ENCODE data around the gene ZC3H7A. TPM values are rescaled to one million over a fixed set of nuclear protein-coding genes. Genes with fewer than 3 reads are reported as not detected.

ZC3H7A gene
- total and polyA plus RNA-seq, 7 donors = 19.9 to 62.5 (median 45.5) TPM

GRCh38 chr16:11762431-11762830 lies 34.6 kb downstream of the ZC3H7A start:
- intact Hi-C loops (cut with DNase I) = no loop called here
- H3K9me3 ChIP-seq = no peaks in the 10 kb centered on the region
- DNase-seq = no peak
- H3K27ac ChIP-seq = no peak overlapping the region
- TF ChIP-seq, protein P1, sequence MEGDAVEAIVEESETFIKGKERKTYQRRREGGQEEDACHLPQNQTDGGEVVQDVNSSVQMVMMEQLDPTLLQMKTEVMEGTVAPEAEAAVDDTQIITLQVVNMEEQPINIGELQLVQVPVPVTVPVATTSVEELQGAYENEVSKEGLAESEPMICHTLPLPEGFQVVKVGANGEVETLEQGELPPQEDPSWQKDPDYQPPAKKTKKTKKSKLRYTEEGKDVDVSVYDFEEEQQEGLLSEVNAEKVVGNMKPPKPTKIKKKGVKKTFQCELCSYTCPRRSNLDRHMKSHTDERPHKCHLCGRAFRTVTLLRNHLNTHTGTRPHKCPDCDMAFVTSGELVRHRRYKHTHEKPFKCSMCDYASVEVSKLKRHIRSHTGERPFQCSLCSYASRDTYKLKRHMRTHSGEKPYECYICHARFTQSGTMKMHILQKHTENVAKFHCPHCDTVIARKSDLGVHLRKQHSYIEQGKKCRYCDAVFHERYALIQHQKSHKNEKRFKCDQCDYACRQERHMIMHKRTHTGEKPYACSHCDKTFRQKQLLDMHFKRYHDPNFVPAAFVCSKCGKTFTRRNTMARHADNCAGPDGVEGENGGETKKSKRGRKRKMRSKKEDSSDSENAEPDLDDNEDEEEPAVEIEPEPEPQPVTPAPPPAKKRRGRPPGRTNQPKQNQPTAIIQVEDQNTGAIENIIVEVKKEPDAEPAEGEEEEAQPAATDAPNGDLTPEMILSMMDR (IDR thresholded peaks at IDR 0.05) = no peak
- TF ChIP-seq POLR2AphosphoS5 (IDR thresholded peaks at IDR 0.05) (no peak), POLR2A (IDR thresholded peaks at IDR 0.05) (no peak), EP300 (IDR thresholded peaks at IDR 0.05) (no peak)
- no peaks in the 10 kb centered on the region for H3K27me3 ChIP-seq
- H3K4me1 ChIP-seq = peaks cover 0 to 7% (median 5%) of the 10 kb centered on the region in 4 donors
- no peak overlapping the region for H3K4me3 ChIP-seq
- WGBS, 2 donors = 80 to 91% methylated on average over 4 of the region's 4 CpGs
- H3K36me3 ChIP-seq = peaks cover 17 to 98% (median 52%) of the 10 kb centered on the region in 4 donors

DNA sequence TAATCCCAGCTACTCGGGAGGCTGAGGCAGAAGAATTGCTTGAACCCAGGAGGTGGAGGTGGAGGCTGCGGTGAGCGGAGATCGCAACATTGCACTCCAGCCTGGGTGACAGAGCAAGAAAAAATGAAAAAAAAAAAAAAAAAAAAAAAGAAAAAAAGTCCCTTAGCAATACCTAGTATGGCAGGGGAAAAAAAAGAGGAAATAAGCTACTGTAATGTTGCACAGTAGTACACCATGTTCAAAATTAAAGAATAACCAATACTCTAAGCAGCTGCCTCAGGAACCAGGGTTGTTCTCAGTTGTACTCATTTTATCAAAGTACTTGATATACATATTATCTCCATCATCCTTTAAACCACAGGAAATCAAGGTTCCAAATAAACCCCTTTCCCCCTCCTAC lies 37.1 kb downstream of the ZC3H7A start:
- DNase-seq = no peak
- no peak for TF ChIP-seq POLR2AphosphoS5 (IDR thresholded peaks at IDR 0.05)
- no peak for TF ChIP-seq POLR2A (IDR thresholded peaks at IDR 0.05)
- TF ChIP-seq, protein P1 (IDR thresholded peaks at IDR 0.05) = no peak
- H3K27me3 ChIP-seq = no peaks in the 10 kb centered on the region
- WGBS, 2 donors = 88 to 95% methylated on average over 4 of the region's 4 CpGs
- H3K27ac ChIP-seq = no peak overlapping the region
- intact Hi-C loops (cut with DNase I) = no loop called here
- H3K4me3 ChIP-seq = no peak overlapping the region
- peaks cover 0 to 7% (median 5%) of the 10 kb centered on the region in 4 donors for H3K4me1 ChIP-seq
- peaks cover 14 to 97% (median 54%) of the 10 kb centered on the region in 4 donors for H3K36me3 ChIP-seq
- no peaks in the 10 kb centered on the region for H3K9me3 ChIP-seq

GRCh38 chr16:11759163-11759834 lies 37.8 kb downstream of the ZC3H7A start:
- TF ChIP-seq, protein P1 (IDR thresholded peaks at IDR 0.05) = no peak
- TF ChIP-seq POLR2AphosphoS5 (IDR thresholded peaks at IDR 0.05) = no peak
- TF ChIP-seq EP300 (IDR thresholded peaks at IDR 0.05) = no peak
- no peak for TF ChIP-seq POLR2A (IDR thresholded peaks at IDR 0.05)
- Histone ChIP-seq H3K27me3 (no peaks in the 10 kb centered on the region), H3K4me1 (peaks cover 0 to 7% (median 5%) of the 10 kb centered on the region in 4 donors), H3K36me3 (peaks cover 14 to 97% (median 53%) of the 10 kb centered on the region in 4 donors), H3K9me3 (no peaks in the 10 kb centered on the region), H3K27ac (no peak overlapping the region), H3K4me3 (no peak overlapping the region)
- intact Hi-C loops (cut with DNase I) = no loop called here
- DNase-seq = no peak
- WGBS, 2 donors = 35 to 74% methylated on average over 9 of the region's 9 CpGs

- Histone ChIP-seq H3K4me1 (peaks cover 0 to 7% (median 5%) of the 10 kb centered on the region in 4 donors), H3K27me3 (no peaks in the 10 kb centered on the region), H3K27ac (peak overlapping the region in 2 of 4 donors; percentile 6 to 9), H3K9me3 (no peaks in the 10 kb centered on the region), H3K36me3 (peaks cover 14 to 99% (median 55%) of the 10 kb centered on the region in 4 donors), H3K4me3 (no peak overlapping the region)
- 15 to 63% methylated on average over 10 of the region's 10 CpGs for WGBS, 2 donors
- intact Hi-C loops (cut with DNase I) = no loop called here
- TF ChIP-seq EP300 (IDR thresholded peaks at IDR 0.05) (no peak), POLR2A (IDR thresholded peaks at IDR 0.05) (no peak), POLR2AphosphoS5 (IDR thresholded peaks at IDR 0.05) (no peak)
- TF ChIP-seq, protein P1 (IDR thresholded peaks at IDR 0.05) = no peak
- no peak for DNase-seq
These were observed 39.1 kb downstream of the ZC3H7A start for GRCh38 chr16:11757671-11758545.

Data from sigmoid colon (tissue), 7 donors.